ENCODE data around the gene CFAP251. TPM values are rescaled to one million over a fixed set of nuclear protein-coding genes. Genes with fewer than 3 reads are reported as not detected.
A peak's percentile ranks its signal among the peaks of the same experiment; 100 is the strongest.
"Not testable (repeated sequence)": the region's sequence is repeated elsewhere in the genome, so short reads cannot be mapped to it uniquely, and the experiment has no call there.

Gene CFAP251
- total RNA-seq, 1 donor from 2014 or later = 2.8 TPM

DNA sequence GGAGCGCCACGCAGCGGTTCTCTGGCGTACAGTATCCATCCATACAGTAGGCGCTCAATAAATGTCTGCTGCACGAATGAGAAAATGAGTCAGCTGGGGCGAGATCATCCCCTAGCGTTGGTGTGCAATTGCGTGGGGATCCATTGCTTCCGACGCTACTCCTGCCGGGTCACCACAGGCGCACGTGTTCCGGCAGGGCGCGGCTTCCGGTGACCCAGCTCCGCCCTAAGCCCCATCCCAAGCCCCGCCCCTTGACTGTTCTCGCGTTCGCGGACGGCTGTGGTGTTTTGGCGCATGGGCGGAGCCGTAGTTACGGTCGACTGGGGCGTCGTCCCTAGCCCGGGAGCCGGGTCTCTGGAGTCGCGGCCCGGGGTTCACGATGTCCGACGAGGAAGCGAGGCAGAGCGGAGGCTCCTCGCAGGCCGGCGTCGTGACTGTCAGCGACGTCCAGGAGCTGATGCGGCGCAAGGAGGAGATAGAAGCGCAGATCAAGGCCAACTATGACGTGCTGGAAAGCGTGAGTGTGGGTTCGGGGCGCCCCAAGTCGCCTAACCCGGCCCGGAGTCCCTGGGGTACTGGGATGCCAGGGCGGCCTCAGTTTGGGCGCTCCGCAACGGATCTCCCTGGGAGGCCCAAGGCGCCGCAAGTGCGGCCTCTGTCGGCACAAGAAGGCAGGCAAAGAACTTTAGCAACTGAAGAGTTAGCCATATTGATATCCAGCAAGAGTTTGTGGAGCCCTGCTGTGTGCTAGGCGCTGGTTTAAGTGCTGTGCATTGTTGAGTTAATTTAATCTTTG lies 29.7 kb upstream of the CFAP251 start, which contains the start of gene PSMD9:
Gene PSMD9 (plus strand): TSS at position 313 of the 796 bp plus-strand sequence. CDS start 67 bp downstream, at position 380.
- no peaks in the 10 kb centered on the region for H3K36me3 Mint-ChIP-seq (ENCODE audit: unreplicated experiment)
- peak within 1 kb of the TSS; percentile 99 for H3K4me3 Mint-ChIP-seq (ENCODE audit: unreplicated experiment)
- H3K27me3 Mint-ChIP-seq (ENCODE audit: unreplicated experiment) = peaks cover 5% of the 10 kb centered on the region
- DNase-seq = peak; percentile 99
- peaks cover 8% of the 10 kb centered on the region for H3K4me1 Mint-ChIP-seq (ENCODE audit: low read depth, unreplicated experiment)
- TF ChIP-seq, protein P1, sequence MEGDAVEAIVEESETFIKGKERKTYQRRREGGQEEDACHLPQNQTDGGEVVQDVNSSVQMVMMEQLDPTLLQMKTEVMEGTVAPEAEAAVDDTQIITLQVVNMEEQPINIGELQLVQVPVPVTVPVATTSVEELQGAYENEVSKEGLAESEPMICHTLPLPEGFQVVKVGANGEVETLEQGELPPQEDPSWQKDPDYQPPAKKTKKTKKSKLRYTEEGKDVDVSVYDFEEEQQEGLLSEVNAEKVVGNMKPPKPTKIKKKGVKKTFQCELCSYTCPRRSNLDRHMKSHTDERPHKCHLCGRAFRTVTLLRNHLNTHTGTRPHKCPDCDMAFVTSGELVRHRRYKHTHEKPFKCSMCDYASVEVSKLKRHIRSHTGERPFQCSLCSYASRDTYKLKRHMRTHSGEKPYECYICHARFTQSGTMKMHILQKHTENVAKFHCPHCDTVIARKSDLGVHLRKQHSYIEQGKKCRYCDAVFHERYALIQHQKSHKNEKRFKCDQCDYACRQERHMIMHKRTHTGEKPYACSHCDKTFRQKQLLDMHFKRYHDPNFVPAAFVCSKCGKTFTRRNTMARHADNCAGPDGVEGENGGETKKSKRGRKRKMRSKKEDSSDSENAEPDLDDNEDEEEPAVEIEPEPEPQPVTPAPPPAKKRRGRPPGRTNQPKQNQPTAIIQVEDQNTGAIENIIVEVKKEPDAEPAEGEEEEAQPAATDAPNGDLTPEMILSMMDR (IDR thresholded peaks at IDR 0.05; ENCODE audit: partially characterized antibody, unreplicated experiment) = no peak
- H3K9me3 Mint-ChIP-seq (ENCODE audit: unreplicated experiment) = peaks cover 3% of the 10 kb centered on the region
- H3K27ac Mint-ChIP-seq (ENCODE audit: unreplicated experiment) = peak within 1 kb of the TSS; percentile 97

DNA sequence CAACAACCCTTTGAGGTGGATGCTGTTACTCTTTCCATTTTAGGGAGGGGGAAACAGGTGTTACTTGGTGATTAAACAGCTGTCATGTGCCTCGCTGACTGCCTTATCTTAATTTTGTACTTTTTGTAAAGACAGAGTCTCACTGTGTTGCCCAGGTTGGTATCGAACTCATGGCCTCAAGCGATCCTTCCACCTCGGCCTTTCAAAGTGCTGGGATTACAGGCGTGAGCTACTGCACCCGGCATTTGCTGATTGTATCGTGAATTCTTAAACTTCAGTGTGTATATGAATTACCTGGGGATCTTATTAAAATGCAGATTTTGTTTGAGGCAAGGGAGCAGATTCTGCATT lies 29.1 kb upstream of the CFAP251 start:
- TF ChIP-seq, protein P1 (IDR thresholded peaks at IDR 0.05; ENCODE audit: partially characterized antibody, unreplicated experiment) = no peak
- Mint-ChIP-seq H3K27ac (ENCODE audit: unreplicated experiment) (peak overlapping the region; percentile 97), H3K36me3 (ENCODE audit: unreplicated experiment) (no peaks in the 10 kb centered on the region), H3K4me3 (ENCODE audit: unreplicated experiment) (peak overlapping the region; percentile 99), H3K9me3 (ENCODE audit: unreplicated experiment) (peaks cover 3% of the 10 kb centered on the region), H3K27me3 (ENCODE audit: unreplicated experiment) (peaks cover 5% of the 10 kb centered on the region), H3K4me1 (ENCODE audit: low read depth, unreplicated experiment) (peaks cover 13% of the 10 kb centered on the region)
- no peak for DNase-seq

DNA sequence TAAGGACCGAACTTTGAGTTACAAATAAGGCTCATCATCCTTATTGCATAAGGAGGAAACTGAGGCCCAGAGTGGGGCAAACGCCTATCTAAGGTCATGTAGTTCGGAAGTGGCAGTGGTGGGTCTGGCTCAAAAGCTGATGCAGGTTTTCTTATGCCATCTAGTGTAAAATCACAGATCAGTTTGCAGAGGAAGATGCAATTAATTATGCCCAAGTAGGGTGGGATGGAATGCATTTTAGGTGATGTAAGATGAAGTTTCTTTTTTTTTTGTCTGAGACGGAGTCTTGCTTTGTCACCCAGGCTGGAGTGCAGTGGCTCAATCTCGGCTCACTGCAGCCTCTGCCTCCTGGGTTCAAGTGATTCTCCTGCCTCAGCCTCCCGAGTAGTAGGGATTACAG lies 28.7 kb upstream of the CFAP251 start:
- not testable (repeated sequence) for H3K9me3 Mint-ChIP-seq (ENCODE audit: unreplicated experiment)

DNA sequence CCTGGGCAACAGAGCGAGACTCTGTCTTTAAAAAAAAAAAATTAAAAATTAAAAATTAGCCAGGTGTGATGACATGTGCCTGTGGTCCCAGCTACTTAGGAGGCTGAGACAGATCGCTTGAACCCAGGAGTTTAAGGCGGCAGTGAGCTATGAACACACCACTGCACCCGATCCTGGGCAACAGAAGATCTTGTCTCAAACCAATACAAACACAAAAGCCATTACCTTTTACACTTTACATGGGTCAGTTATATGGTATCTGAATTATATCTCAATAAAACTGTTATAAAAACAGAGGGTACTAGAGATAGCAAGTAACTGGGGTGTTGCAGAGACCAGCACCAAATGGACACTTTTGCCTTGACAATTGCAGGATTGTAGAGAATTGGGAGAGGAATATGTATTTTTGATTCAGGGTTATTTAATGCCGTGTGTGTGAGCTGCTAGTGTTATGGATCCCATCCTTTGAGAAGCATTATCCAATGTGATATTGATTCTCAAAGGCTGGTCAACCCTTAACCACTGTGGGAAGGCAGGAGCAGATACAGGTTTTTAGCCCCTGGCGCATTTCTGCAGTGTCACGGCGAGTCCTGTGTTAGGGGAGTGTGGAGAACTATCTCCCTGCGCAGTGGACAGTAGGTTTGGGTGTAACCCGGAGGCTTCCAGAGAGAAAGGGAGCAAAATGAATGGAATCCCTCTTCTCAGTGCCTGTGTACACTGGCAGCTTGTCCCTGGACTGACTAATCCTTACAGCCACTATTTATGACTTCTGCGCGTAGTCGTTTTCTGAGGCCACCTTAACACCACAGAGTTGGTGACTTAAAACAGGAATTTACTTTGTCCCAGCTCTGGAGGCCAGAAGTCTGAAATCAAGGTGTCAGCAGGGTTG lies 25.5 kb upstream of the CFAP251 start:
- H3K36me3 Mint-ChIP-seq (ENCODE audit: unreplicated experiment) = no peaks in the 10 kb centered on the region
- peaks cover 15% of the 10 kb centered on the region for H3K4me1 Mint-ChIP-seq (ENCODE audit: low read depth, unreplicated experiment)
- peaks cover 2% of the 10 kb centered on the region for H3K27me3 Mint-ChIP-seq (ENCODE audit: unreplicated experiment)
- no peak for DNase-seq
- H3K27ac Mint-ChIP-seq (ENCODE audit: unreplicated experiment) = no peak overlapping the region
- H3K4me3 Mint-ChIP-seq (ENCODE audit: unreplicated experiment) = no peak overlapping the region
- peaks cover 4% of the 10 kb centered on the region for H3K9me3 Mint-ChIP-seq (ENCODE audit: unreplicated experiment)
- TF ChIP-seq, protein P1 (IDR thresholded peaks at IDR 0.05; ENCODE audit: partially characterized antibody, unreplicated experiment) = no peak

More for the DNA sequence above, 28.7 kb upstream of the CFAP251 start:
- peaks cover 13% of the 10 kb centered on the region for H3K4me1 Mint-ChIP-seq (ENCODE audit: low read depth, unreplicated experiment)
- peak overlapping the region; percentile 15 for H3K27ac Mint-ChIP-seq (ENCODE audit: unreplicated experiment)
- not testable (repeated sequence) for H3K36me3 Mint-ChIP-seq (ENCODE audit: unreplicated experiment); H3K27me3 Mint-ChIP-seq (ENCODE audit: unreplicated experiment); DNase-seq
- H3K4me3 Mint-ChIP-seq (ENCODE audit: unreplicated experiment) = peak overlapping the region; percentile 99

DNA sequence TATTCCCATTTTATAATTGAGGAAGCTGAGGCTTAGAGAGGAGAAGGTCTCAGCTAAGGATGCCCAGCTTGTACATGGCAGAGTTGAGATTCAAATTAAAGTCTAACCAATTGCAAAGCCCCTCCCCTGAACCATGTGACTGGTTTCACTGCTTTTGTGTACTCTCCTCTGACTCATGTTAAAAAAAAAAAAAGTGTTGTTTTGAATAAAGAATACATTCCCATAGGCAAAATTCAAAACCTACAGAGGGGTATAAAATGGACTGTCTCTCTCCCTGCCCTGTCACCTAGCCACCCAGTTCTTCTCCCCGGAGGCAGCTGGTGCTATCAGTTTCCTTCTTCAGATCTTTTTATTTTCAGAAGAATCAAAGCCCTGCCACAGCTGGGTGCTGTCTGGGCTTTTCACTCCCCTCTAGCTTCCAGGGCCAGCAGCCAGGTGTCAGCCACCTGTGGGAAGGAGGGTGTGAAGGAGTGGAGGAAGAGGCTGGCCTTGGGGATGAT lies 24.4 kb upstream of the CFAP251 start:
- Mint-ChIP-seq H3K4me3 (ENCODE audit: unreplicated experiment) (no peak overlapping the region), H3K36me3 (ENCODE audit: unreplicated experiment) (no peaks in the 10 kb centered on the region), H3K27ac (ENCODE audit: unreplicated experiment) (no peak overlapping the region), H3K4me1 (ENCODE audit: low read depth, unreplicated experiment) (peaks cover 15% of the 10 kb centered on the region), H3K9me3 (ENCODE audit: unreplicated experiment) (peaks cover 1% of the 10 kb centered on the region), H3K27me3 (ENCODE audit: unreplicated experiment) (no peaks in the 10 kb centered on the region)
- TF ChIP-seq, protein P1 (IDR thresholded peaks at IDR 0.05; ENCODE audit: partially characterized antibody, unreplicated experiment) = no peak
- no peak for DNase-seq
